Retina (tissue), 1 donor: ENCODE results near the gene ALKBH2.

Experiments used
- DNase-seq: peaks from one replicate; pipeline ENCODE4 v3.0.0-alpha.2; 2016

Gene ALKBH2

DNA sequence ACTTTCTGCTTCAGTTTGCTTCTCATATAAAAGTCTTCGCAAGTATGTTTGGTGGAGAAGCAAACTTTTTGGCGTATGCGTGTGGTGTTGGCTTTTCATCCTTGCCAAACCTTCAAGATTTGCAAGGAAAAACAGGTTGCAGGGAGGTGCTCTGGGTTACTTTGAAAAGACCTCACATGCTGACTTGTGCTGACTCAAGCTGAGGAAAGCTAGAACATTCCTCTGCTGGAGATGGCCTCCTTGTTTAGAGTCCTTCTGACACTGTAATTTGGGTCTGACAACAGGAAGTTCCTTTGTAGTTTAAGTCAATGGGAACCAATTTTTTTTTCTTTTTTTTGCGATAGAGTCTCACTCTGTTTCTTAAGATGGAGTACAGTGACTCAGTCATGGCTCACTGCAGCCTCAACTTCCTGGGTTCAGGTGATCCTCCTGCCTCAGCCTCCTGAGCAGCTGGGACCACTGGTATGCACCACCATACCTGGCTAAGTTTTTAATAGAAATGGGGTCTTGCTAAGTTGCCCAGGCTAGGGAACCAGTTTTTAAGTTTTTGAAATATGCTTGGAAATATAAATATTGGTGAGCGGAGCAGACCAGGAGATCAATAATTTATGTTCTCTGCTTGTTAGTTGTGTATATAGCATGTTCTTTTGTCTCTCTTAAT lies 20.5 kb upstream of the ALKBH2 start:
- no peak for DNase-seq

DNA sequence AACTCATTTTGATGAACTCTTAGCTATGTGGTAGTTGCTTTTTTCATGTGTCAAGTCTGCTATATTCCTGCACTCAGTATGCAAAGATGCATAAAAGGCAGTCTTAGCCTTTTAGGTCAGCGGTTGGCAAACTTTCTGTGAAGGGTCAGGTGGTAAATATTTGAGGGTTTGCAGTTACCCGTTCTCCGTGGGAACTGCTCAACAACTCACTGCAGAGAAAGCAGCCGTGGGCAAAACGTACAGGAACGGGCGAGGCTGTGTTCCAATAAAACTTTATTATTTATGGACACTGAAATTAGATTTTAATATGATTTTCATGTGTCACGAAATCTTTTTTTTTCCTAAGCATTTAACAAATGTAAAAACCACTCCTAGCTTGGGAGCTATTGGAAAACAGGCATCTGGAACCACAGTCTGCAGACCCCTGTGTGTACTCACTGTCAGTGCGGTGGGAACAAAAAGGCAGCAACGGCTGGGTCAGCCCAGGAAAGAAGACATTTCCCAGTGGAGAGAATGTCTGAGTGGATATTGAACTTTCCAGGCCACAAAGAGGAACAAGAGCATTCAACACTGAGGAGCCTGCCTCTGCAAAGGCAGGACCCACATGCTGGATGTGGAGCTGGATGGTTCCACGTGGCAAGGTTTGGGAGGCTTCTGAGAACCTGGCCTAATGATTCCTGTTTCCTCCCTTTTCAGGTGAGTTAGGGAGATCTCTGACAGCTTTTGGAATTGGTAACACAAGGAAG lies 19.6 kb upstream of the ALKBH2 start:
- no peak for DNase-seq

DNA sequence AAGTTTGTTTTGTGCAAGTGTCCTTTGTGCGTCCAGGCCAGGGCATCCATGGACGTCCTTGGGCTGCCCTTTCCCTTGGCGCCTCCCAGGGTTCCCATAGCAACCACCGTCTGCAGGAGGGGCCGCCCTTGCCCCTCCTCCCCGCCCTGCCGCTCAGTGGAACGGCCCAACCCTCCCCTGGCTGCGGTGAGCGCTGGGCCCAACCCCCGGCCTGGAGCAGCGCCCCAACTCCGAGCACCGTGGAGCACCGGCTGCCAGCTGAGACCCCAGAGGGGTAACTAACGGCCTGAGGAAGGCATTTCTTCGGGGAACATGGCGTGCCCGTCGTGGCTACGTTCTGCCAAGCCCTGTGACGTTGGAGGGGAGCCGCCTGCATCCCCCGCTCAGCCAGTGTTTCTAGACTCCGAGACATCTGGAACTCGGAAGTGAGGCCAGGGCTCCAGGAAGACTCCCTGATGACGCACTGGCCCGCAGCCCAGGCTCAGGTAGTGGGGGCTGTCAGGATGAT lies 17.8 kb upstream of the ALKBH2 start:
- peak; percentile 89 for DNase-seq

DNA sequence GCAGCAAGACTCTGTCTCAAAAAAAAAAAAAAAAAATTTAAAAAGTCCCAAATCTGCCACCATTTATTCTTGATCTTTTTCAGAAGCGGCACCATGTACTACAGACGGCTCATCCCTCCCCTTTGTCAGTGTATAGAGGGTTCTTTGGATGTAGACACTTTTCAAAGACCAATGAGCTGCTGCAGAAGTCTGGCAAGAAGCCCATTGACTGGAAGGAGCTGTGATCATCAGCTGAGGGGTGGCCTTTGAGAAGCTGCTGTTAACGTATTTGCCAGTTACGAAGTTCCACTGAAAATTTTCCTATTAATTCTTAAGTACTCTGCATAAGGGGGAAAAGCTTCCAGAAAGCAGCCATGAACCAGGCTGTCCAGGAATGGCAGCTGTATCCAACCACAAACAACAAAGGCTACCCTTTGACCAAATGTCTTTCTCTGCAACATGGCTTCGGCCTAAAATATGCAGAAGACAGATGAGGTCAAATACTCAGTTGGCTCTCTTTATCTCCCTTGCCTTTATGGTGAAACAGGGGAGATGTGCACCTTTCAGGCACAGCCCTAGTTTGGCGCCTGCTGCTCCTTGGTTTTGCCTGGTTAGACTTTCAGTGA lies 16.6 kb upstream of the ALKBH2 start:
- no peak for DNase-seq

DNA sequence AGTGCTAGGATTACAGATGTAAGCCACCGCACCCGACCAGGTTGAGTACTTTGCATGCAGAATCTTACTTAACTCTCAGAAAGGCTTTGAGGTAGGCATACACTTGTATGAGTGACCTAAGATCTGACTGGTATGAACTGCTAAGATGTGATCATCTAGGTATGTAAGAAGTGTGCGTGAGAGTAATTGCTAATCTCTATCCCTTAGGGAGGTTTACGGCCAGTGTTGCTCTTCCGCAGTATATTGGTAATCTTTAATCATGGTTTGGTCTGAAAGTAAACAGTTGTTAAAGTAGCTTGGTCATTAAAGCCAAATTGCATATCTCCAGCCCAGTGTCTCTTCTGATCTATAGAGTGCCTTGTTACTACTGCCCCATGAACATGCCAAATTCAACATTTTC lies 11.9 kb upstream of the ALKBH2 start:
- DNase-seq, result no peak

DNA sequence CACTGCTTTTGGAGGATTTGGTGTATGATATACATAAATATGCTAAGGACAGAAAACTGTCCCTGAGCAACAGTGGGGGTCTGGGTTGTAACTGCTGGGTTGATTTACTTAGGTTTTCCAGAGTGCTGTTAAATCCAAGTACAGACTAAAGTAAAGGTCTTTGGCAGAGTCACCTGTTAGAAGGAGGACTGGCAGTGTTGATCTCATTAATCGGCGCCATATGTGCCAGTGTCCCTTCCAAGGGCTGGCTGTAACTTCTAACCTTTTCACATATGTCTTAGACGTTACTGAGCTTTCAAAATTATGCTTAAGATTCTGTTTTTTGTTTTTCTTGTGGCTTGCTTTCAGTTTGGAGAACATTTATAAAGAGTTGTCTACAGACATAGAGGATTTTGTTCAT lies 9.2 kb upstream of the ALKBH2 start:
- no peak for DNase-seq

DNA sequence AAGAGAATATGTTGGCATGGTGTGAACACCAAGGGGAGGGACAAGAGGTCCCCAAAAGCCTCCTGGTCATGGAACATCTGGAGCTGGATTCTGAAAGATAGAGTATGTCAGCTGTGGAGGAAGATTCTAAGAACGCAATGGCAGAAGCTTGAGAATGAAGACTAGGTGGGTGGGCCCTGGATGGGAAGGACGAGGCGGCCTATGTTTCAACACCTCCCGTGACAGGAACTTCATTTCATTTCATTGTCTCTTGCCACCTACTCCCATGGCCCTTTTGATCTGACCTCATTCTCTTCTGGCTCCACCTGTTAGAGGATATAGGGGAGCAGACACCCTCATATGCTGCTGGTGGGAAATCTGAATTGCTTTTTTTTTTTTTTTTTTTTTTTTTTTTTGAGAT lies 7.5 kb upstream of the ALKBH2 start:
- no peak for DNase-seq

DNA sequence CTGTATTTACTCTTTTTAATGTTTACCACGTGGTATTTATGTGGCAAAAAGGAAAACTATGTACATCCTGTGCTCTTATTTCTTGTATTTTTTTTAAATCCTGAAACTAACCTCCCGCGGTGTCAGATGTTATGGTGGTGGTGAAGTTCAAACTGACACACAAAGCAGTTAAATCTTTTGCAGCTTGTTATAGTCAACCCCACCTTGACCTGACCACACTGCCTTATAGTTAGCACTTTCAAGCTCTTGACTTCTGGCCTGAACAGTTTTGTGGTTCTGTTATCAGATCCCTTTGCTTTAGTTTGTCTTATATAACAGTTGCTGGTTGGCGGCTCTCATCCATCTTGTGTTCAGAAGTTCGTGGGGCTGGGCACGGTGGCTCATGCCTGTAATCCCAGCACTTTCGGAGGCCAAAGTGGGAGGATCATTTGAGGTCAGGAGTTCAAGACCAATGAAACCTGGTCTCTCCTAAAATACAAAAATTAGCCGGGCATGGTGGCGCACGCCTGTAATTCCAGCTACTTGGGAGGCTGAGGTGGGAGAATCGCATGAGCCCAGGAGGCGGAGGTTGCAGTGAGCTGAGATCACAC lies 6.3 kb upstream of the ALKBH2 start:
- DNase-seq, result no peak

DNA sequence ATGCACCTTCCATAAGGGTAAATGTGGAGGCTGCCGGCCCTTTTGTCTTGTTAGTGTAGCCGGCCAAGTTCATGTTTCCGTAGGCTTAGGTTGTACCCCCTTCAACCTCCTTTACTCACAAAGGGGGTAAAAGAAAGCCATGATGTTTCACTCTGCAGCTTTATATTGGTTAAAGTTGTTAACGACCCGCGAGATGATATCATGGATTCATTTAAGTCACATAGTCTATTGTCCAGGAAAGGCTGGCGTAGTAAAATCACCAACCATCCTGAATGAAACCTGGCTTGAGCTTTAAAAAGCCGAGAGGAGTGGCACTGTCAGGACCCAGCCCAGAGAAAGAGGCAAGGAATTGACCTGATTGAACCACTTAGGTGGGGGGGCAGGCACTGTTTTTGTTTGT lies 5.4 kb upstream of the ALKBH2 start:
- no peak for DNase-seq

DNA sequence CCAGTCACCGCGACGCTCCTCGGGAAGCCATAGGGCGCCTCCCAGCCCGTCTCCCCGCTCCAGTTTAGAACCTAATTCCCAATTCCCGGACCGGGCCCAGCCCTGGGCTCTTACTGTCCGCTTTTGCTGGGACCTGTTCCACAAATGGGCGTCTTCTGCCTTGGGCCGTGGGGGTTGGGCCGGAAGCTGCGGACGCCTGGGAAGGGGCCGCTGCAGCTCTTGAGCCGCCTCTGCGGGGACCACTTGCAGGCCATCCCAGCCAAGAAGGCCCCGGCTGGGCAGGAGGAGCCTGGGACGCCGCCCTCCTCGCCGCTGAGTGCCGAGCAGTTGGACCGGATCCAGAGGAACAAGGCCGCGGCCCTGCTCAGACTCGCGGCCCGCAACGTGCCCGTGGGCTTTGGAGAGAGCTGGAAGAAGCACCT lies 4.9 kb upstream of the ALKBH2 start:
- no peak for DNase-seq

DNA sequence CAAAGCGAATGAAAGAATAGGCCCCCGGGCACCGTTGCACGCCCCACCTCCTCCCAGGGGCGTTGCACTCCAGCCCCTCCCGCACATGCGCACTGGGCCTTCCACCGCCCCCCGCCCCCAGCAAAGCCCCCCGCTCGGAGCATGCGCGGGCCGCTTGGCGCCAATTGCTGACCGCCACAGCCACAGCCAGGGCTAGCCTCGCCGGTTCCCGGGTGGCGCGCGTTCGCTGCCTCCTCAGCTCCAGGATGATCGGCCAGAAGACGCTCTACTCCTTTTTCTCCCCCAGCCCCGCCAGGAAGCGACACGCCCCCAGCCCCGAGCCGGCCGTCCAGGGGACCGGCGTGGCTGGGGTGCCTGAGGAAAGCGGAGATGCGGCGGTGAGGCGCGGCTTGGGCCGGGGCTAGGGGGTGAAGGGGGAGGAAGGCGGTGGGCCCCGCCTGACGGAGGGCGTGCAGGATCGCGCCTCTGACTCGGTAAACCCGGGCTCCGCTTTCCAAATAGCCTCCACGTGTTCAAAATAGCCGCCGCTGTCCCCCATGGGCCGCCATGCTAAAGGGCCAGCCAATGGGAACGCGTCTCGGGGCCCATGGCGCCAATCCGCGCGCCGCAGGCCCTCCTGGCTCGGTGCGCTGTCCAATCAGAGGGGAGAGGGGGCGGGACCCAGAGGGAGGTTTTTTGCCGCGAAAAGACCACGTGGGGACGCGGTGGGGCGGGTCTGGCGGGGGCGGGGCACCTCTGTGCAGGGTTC lies 4.3 kb upstream of the ALKBH2 start, which contains the start of gene UNG:
TSS of gene UNG (plus strand) at position 163 of the 748 bp plus-strand sequence. CDS start at position 246, 83 bp downstream.
- peak; percentile 95 for DNase-seq

DNA sequence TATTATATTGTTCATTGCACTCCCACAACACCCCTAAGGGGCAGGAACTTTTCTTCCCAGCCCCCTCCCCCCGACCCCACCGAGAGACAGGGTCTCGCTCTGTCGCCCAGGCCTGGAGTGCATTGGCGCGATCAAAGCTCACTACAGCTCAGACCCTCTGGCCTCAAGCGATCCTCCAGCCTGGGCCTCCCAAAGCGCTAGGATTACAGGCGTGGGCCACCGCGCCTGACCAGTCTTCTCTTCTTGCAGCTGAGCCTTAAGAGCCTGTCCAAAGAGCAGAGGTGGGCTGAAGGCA lies 3.8 kb upstream of the ALKBH2 start:
- DNase-seq, result no peak

DNA sequence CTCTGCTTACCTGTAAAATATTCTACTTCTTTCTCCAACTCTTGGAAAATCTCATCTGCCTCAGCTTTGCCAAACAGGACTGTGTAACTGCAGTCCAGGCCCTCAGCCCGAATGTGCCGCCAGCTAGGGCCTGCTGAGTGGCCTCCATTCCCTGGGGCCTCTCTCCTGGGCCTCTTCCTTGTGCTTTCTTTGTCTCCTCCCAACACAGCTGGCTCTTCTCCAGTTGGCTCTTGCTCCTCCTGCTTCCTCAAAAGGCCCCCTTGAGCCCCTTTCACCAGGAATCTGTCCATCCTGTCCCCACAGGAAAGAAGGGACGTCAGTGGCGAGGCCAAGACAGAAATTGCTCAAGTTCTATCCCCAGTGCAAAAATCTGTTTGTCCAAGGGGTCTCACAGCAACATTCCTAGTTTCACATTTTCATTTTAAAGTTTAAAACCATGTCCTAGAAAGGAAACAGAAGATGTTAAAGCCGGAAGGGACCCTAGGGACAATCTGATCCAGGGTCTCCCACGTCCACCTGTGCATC lies 713 bp downstream of the ALKBH2 start:
- no peak for DNase-seq

DNA sequence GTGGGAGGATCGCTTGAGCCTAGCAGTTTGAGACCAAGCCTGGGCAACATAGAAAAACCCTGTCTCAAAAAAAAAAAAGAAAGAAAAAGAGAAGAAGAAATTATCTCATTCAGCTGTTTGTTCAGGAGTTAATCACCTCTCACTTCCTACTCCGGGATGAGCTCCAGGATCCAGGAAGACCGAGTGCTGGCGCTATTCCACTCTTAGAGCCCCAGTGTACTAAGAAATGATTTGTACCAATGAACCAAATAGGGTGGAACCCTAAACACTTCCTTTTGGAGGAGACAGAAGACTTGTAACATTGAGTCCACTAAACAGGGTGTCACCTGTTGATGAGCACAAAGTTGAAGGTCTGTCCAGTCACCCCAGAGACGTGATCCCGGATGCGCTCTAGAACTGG lies 3.6 kb downstream of the ALKBH2 start:
- no peak for DNase-seq

DNA sequence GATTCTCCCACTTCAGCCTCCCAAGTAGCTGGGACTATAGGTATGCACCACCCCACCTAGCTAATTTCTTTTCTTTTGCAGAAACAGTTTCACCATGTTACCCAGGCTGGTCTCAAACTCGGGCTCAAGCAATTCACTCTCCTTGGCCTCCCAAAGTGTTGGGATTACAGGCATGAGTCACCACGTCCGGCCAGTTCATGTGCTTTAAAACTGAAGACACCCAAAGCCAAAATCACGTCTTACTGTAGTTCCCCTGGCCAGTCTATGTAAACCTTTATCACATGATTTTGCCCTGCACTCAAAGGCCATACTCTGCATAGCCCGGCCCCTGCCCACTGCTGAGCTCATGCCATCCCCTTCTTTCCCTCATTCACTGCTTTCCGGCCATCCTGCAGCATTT lies 4.5 kb downstream of the ALKBH2 start:
- no peak for DNase-seq

DNA sequence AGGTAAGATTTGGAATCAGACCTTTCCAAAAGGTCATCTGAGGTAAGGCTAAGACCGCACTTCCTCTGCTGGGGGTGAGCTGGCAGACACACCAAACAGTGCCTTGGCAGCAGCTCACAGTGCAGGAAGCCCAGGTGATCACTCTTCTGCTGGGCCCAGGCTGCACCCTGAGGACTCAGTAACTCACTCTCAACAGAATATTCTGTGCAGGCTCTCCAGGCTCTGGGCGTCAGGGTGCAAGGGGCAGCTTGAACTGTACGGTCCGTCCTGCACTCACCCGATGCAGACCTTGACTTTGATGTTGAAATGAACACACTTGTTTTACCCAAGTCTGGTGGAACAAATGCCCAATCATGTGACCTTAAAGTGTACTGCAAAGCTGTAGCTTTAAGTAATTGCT lies 6.0 kb downstream of the ALKBH2 start:
- no peak for DNase-seq

DNA sequence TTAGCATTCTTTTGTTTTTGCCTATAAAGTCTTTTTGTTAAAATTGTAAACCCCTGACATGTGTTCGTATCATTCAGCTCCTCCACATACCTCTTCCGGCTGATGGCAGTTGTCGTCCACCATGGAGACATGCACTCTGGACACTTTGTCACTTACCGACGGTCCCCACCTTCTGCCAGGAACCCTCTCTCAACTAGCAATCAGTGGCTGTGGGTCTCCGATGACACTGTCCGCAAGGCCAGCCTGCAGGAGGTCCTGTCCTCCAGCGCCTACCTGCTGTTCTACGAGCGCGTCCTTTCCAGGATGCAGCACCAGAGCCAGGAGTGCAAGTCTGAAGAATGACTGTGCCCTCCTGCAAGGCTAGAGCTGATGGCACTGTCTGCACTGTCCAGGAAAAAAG lies 7.7 kb downstream of the ALKBH2 start:
- DNase-seq, result no peak

DNA sequence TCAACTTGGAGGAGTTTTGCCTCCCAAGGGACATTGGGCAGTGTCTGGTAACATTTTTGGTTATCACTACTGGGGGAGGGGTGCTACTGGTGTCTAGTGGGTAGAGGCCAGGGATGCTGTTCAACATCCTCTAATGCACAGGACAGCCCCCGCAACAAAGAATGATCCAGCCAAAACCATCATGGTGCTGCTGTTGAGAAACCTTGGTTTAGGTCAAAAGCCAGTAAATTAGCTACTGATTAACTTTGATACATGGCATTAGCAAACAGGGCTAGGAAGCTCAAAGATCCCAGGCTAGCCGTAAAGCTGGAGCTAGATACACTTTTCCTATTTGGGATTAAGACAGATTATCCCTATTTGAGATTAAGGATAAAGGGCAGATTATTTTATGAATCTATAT lies 8.8 kb downstream of the ALKBH2 start:
- no peak for DNase-seq

DNA sequence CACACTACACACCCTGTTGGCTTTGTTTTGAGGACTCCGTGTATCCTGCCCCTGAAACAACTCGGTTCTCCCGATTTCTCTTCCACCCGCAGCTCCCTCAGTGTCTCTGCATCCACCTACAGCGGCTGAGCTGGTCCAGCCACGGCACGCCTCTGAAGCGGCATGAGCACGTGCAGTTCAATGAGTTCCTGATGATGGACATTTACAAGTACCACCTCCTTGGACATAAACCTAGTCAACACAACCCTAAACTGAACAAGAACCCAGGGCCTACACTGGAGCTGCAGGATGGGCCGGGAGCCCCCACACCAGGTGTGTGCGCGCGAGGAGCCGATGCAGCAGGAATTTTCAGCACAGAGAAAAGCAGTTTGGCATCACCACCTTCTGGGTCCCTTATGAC lies 10.5 kb downstream of the ALKBH2 start:
- DNase-seq, result no peak

DNA sequence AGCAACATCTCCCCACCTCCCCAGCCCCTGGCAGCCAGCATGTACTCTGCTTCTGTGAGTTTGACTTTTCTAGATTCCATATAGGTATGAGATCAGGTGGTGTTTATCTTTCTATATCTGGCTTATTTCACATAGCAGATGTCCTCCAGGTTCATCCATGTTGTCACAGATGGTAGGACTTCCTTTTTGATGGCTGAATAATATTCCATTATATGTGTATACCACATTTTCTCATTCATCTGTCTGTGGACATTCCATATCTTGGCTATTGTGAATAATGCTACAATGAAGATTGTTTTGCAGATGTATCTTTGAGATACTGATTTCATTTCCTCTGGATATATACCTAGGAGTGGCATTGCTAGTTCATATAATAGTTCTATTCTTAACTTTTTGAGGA lies 18.4 kb downstream of the ALKBH2 start:
- no peak for DNase-seq

DNA sequence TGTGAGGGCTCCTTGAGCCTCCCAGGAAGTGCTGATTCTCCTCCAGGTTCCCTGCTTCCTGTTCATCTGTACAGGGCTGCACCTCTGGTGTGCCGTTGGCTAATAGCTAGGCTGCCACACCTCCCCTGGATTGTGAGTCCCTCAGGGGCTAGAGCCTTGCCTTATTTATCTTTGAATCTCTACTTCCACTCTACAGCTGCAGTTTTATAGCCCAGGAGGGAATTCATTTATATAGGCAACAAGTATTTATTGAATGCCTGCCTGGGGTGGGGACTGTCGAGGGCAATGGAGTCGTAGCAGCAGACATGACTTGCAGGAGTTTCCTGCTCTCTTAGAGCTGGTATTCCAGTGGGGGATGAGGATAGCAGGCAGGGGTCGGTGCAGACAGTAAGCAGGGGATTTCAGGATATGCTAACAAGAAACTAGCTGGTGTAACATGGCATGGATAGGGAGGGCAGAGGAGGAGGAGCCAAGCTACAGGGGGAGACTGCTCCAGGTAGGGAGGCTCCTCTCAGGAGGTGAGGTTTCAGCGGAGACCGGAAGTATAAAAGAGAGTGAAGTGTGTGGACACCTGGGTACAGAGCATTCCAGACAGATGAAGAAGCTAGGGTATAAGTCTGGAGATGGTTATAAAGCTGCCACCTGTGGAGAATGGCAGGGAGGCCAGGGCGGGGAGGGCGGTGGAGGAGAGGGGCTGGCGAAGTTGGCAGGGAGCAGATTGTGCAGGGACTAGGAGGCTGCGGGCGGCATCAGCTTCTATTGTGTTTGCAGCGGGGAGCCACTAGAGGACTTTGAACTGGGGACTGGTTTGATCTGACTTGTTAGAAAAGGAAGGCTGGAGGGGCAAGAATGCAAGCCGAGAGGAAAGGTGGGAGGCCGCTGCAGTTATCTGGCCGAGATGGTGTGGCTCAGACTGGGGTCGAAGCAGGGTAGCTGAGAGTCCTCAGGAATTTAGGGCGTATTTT lies 23.7 kb downstream of the ALKBH2 start:
- no peak for DNase-seq

DNA sequence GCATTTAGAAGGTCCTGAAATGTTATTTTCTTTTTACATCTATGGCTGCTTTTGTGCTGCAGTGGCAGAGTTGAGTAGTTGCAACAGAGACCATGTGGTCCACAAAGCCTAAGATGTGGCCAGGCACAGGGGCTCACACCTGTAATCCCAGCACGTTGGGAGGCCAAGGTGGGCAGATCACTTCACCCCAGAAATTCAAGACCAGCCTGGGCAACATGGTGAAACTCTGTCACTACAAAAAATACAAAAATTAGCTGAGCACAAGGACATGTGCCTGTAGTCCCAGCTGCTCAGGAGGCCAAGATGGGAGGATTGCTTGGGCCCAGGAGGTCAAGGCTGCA lies 27.4 kb downstream of the ALKBH2 start:
- no peak for DNase-seq
